Measurements from ENCODE around the gene LILRB5.
"Not testable (repeated sequence)": the region's sequence is repeated elsewhere in the genome, so short reads cannot be mapped to it uniquely, and the experiment has no call there.

The LILRB5 gene

DNA sequence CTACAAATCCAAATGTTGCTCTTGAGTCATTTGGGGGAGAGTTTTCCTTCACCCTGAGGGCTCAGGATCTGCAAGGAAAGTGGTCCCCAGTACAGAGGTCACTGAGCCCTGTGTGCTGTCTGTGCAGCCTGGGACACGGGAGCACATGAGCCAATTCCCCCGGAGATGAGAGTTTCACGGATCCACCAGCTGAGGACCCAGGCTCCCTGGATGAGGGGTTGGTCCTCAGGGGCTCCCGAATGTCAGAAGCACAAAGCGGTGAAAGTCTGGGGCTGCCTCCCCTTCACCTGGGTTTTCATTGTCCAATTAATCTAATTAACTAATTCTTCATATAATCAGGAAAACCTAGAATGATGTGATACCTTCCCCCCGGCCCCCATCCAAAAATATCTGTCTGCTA lies 37.5 kb upstream of the LILRB5 start:
- H3K4me3 ChIP-seq (ENCODE audit: low read length): no peak overlapping the region
- TF ChIP-seq, protein P1, sequence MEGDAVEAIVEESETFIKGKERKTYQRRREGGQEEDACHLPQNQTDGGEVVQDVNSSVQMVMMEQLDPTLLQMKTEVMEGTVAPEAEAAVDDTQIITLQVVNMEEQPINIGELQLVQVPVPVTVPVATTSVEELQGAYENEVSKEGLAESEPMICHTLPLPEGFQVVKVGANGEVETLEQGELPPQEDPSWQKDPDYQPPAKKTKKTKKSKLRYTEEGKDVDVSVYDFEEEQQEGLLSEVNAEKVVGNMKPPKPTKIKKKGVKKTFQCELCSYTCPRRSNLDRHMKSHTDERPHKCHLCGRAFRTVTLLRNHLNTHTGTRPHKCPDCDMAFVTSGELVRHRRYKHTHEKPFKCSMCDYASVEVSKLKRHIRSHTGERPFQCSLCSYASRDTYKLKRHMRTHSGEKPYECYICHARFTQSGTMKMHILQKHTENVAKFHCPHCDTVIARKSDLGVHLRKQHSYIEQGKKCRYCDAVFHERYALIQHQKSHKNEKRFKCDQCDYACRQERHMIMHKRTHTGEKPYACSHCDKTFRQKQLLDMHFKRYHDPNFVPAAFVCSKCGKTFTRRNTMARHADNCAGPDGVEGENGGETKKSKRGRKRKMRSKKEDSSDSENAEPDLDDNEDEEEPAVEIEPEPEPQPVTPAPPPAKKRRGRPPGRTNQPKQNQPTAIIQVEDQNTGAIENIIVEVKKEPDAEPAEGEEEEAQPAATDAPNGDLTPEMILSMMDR (conservative IDR thresholded peaks at IDR 0.05; ENCODE audit: low read length): no peak
- DNase-seq (ENCODE audit: low read depth): no peak

- not testable (repeated sequence) for DNase-seq (ENCODE audit: low read depth); H3K4me3 ChIP-seq (ENCODE audit: low read length)
Measured at GRCh38 chr19:54289160-54289559, 32.1 kb upstream of the LILRB5 start.

GRCh38 chr19:54287456-54287855 lies 30.4 kb upstream of the LILRB5 start:
- no peak overlapping the region for H3K4me3 ChIP-seq (ENCODE audit: low read length)
- TF ChIP-seq, protein P1 (conservative IDR thresholded peaks at IDR 0.05; ENCODE audit: low read length): no peak
- DNase-seq (ENCODE audit: low read depth): peak; percentile 60

DNA sequence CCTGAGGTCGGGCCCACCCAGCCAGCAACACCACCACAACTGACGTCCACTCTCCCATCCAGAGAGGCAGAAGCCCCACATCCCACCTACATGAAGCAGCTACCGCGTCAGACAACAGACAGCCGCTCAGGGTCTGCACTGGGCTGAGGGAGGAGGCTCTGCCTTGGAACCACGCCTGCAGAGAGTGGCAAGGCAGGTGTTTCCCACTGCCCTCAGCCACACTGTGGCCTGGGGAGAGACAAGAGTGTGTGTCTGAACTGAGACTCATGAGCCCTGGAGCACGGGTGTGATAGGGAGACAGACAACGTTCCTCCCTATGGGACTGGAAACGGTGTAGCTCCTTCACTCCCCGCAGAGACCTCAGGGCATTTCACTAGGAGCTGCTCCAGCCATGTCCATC lies 29.2 kb upstream of the LILRB5 start:
- H3K4me3 ChIP-seq (ENCODE audit: low read length); DNase-seq (ENCODE audit: low read depth): not testable (repeated sequence)

- not testable (repeated sequence) for DNase-seq (ENCODE audit: low read depth); H3K4me3 ChIP-seq (ENCODE audit: low read length)
Measured at GRCh38 chr19:54285427-54286056, 28.5 kb upstream of the LILRB5 start.

DNA sequence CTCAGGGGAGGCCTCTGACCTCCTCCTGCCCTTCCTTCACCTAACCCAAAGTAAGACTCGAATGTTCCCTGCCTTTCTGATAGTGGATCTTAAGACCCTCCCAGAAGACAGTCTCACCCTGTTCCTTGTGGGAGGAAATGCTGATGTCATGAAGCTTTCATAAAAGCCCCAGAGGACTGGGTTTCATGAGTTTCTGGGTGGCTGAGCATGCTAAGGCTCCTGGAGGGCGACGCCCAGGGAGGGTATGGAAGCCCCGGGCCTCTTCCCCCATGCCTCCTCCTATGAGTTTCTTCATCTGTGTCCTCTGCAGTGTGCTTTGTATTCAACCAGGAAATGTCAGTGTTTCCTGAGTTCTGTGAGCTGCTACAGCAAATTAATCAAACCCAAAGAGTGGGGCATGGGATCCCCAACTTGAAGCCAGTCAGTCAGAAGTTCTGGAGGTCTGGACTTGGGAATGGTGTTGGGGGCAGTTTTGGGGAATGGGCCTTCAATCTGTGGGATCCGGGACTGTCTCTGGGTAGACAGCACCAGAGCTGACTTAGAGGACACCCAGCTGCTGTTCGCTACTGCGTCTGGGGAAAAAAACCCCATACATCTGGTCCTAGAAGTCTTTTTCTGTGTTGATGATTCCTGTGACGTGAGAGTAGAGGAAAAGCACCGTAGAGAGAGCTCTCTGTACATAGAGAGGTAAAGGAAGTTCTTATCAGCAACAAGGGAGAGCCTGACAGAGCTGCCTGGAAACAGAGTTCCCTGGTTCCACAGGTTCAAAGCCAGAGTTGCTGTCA lies 25.8 kb upstream of the LILRB5 start:
- DNase-seq (ENCODE audit: low read depth): no peak
- H3K4me3 ChIP-seq (ENCODE audit: low read length): no peak overlapping the region
- TF ChIP-seq, protein P1 (conservative IDR thresholded peaks at IDR 0.05; ENCODE audit: low read length): no peak

DNA sequence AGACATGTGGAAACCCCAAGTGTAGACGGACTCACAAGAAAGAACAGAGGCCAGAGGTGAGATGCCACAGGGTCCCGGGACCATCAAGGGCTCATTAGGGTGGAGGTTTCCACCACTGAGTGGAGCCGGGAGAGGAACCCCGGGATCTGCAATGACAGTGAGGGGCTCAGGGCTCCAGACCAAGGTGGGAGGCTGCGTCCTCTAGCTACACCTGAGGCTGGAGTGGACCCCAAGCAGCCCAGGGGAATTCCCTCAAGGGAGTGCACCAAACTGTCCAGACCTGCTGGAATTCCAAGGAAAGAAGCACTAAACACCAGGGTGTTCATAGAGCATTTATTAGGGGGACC lies 24.6 kb upstream of the LILRB5 start:
- H3K4me3 ChIP-seq (ENCODE audit: low read length); DNase-seq (ENCODE audit: low read depth): not testable (repeated sequence)

DNA sequence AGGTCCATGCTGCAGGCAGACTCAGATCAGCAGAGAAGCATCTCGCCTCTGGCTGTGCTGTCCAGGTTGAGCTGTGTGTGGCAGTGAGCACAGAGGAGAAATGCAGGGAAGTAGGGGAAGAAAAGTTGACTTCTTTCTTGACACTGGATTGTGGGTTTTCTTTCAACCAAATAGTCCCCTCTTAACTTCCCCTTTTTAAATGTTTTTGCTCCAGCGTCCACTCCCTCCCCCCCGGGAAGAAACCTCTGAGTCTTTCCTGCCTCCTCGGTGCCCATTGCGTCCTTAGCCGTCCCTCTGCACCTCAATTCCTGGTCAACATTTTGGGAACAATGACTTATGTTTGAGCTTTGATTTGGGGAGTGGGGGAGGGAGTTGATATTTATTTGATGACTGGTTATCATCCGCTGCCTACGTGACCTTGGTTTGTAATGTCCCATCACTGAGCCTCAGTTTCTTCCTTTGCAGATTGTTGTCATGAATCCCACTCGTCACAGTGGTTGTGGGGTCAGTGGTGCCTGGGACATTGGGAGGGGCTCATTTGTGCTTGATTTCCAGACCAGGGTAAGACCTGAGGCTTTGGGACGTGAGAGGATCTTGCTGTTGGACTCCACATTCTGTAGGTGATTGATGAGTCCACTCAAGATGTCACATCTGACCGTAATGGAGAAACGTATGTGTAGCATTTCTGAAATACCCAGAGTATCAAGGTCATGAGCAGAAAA lies 24.1 kb upstream of the LILRB5 start, which contains the start of gene LILRB2:
LILRB2 (minus strand) TSS at position 104 of the 722 bp plus-strand sequence. CDS start 614 bp downstream, outside the sequence.
- TF ChIP-seq, protein P1 (conservative IDR thresholded peaks at IDR 0.05; ENCODE audit: low read length): no peak
- no peak for DNase-seq (ENCODE audit: low read depth)
- no peak within 1 kb of the TSS for H3K4me3 ChIP-seq (ENCODE audit: low read length)

DNA sequence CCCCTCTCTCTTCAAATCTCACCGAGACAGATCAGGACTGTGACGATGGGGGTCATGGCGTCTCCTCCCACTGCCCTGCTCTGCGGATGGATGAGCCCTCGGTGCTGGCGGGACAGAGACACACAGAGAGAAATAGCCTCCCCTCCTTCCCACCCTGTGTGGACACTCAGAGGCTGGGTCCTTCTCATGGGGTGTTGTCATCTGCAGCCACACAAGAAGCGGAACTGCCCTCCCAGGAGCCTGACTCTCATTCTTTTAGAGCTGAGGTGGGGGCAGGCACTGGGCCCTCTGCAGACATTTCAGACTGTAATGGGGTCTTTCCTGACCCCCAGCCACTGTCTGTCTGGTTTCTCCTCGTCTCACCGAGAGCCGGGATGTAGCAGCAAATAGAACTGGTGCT lies 23.4 kb upstream of the LILRB5 start:
- not testable (repeated sequence) for DNase-seq (ENCODE audit: low read depth); H3K4me3 ChIP-seq (ENCODE audit: low read length)

- not testable (repeated sequence) for DNase-seq (ENCODE audit: low read depth); H3K4me3 ChIP-seq (ENCODE audit: low read length)
Measured at GRCh38 chr19:54280025-54280424, 23.0 kb upstream of the LILRB5 start.

Measured in AG10803 (cell line).